Activated naive CD8-positive, alpha-beta T cell treated with anti-CD3 and anti-CD28 coated beads, Interleukin-2, amount 50 U/mL, for 16 hours (primary cell): ENCODE results near the gene TMEM256.

Source experiments
- DNase-seq: peaks from one replicate; pipeline ENCODE4 v3.0.0-alpha.2; 2020; ENCODE audit warnings: low read depth, low spot score

Gene TMEM256

GRCh38 chr17:7429722-7430121 is 25.8 kb upstream of the TMEM256 start:
- no peak for DNase-seq

GRCh38 chr17:7428557-7428956 is 24.7 kb upstream of the TMEM256 start, which contains the start of gene SPEM3:
TSS of gene SPEM3 (plus strand) at chr17:7428857. CDS start at chr17:7428903, 46 bp downstream.
- no peak for DNase-seq

GRCh38 chr17:7427549-7427948 is 23.7 kb upstream of the TMEM256 start:
- no peak for DNase-seq

- no peak for DNase-seq
Observed at GRCh38 chr17:7426896-7427489, 23.1 kb upstream of the TMEM256 start.

GRCh38 chr17:7426203-7426863 is 22.4 kb upstream of the TMEM256 start:
- DNase-seq = no peak

- no peak for DNase-seq
Observed at GRCh38 chr17:7425756-7426155, 21.9 kb upstream of the TMEM256 start.

- DNase-seq = no peak
Observed at GRCh38 chr17:7425316-7425715, 21.4 kb upstream of the TMEM256 start, which contains the start of gene SPEM2. TSS of gene SPEM2 (plus strand) at chr17:7425616. CDS start at chr17:7425689, 73 bp downstream.

GRCh38 chr17:7423679-7424078 is 19.8 kb upstream of the TMEM256 start:
- DNase-seq = no peak

- no peak for DNase-seq
Observed at GRCh38 chr17:7421186-7421585, 17.3 kb upstream of the TMEM256 start.

- DNase-seq = no peak
Observed at GRCh38 chr17:7419819-7420610, 16.1 kb upstream of the TMEM256 start, which contains the start of gene SPEM1. TSS of gene SPEM1 (plus strand) at chr17:7420324. CDS start at chr17:7420385, 61 bp downstream.

GRCh38 chr17:7418472-7419152 is 14.7 kb upstream of the TMEM256 start:
- DNase-seq = no peak

- no peak for DNase-seq
Observed at GRCh38 chr17:7417056-7417655, 13.3 kb upstream of the TMEM256 start.

GRCh38 chr17:7416323-7416722 is 12.4 kb upstream of the TMEM256 start:
- no peak for DNase-seq

GRCh38 chr17:7415784-7416183 is 11.9 kb upstream of the TMEM256 start:
- DNase-seq = no peak

GRCh38 chr17:7414837-7415236 is 10.9 kb upstream of the TMEM256 start:
- DNase-seq = no peak

- no peak for DNase-seq
Observed at GRCh38 chr17:7413346-7413985, 9.6 kb upstream of the TMEM256 start.

- DNase-seq = no peak
Observed at GRCh38 chr17:7411427-7411750, 7.5 kb upstream of the TMEM256 start.

GRCh38 chr17:7410634-7411426 is 6.9 kb upstream of the TMEM256 start:
- no peak for DNase-seq

- DNase-seq = no peak
Observed at GRCh38 chr17:7409716-7410115, 5.8 kb upstream of the TMEM256 start.

- no peak for DNase-seq
Observed at GRCh38 chr17:7408863-7409262, 5.0 kb upstream of the TMEM256 start.
